BLaER1 (cell line): ENCODE results near the gene PRDM11.

Experiments
- H3K27ac ChIP-seq: shearing (Covaris generic); formaldehyde crosslinking; 2 replicates; pipeline ENCODE4 v1.8.1; 2022
- H3K27me3 ChIP-seq: shearing (Covaris generic); formaldehyde crosslinking; 2 replicates; pipeline ENCODE4 v1.8.1; 2022
- H3K36me3 ChIP-seq: shearing (Covaris generic); formaldehyde crosslinking; 2 replicates; pipeline ENCODE4 v1.8.1; 2022
- H3K4me1 ChIP-seq: shearing (Covaris generic); formaldehyde crosslinking; 2 replicates; pipeline ENCODE4 v1.8.1; 2022
- H3K4me2 ChIP-seq: shearing (Covaris generic); formaldehyde crosslinking; 2 replicates; pipeline ENCODE4 v1.8.1; 2022
- H3K4me3 ChIP-seq: shearing (Covaris generic); formaldehyde crosslinking; 2 replicates; pipeline ENCODE4 v1.8.1; 2022
- H3K9ac ChIP-seq: shearing (Covaris generic); formaldehyde crosslinking; 2 replicates; pipeline ENCODE4 v1.8.1; 2022
- H3K9me3 ChIP-seq: shearing (Covaris generic); formaldehyde crosslinking; 2 replicates; pipeline ENCODE4 v1.8.1; 2022
- H4K20me1 ChIP-seq: shearing (Covaris generic); formaldehyde crosslinking; 2 replicates; pipeline ENCODE4 v1.8.1; 2022
- Cebpa-rat ChIP-seq: shearing (Covaris generic); IDR thresholded peaks from 2 replicates; pipeline ENCODE4 v1.8.1; 2022

PRDM11 gene

DNA sequence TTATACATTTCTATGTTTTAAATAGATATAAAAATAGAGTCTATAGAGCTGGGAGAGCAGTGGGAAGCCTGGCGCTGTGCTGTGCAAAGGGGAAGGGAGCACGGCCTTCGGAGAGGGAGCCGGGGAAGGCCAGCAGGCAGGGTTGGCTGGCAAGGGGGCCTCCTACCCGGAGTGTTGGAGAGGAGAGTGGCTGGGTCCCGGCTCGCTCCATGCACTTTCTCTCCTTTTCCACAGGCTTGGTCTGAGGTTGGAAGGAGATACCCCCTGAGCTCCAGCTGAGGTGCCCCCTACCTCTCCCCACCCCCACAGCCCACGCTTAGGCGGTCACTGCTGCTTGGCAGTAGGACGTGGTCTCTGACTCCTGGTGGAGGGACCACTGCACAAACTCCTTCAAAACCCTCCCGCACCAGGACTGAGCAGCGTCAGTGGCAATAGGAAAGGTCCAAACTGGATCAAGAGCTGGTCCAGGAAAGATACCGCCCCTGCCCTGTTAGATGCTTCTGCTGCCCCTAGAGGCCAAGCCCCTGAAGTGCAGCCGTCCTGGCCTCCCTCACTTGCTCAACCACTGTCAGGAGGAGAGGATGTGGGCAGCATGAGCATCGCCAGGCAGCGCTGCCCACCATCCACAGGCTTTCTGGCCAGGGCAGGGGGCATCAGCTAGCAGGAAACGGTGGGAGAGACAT is 86.8 kb downstream of the PRDM11 start:
- no peak overlapping the region for H3K4me2 ChIP-seq
- no peak for TF ChIP-seq Cebpa-rat
- peaks cover 18% of the 10 kb centered on the region for H3K4me1 ChIP-seq
- no peaks in the 10 kb centered on the region for H3K36me3 ChIP-seq
- H3K9ac ChIP-seq = no peak overlapping the region
- no peak overlapping the region for H3K27ac ChIP-seq
- H3K27me3 ChIP-seq = no peaks in the 10 kb centered on the region
- H4K20me1 ChIP-seq = no peaks in the 10 kb centered on the region
- no peak overlapping the region for H3K4me3 ChIP-seq
- no peaks in the 10 kb centered on the region for H3K9me3 ChIP-seq

DNA sequence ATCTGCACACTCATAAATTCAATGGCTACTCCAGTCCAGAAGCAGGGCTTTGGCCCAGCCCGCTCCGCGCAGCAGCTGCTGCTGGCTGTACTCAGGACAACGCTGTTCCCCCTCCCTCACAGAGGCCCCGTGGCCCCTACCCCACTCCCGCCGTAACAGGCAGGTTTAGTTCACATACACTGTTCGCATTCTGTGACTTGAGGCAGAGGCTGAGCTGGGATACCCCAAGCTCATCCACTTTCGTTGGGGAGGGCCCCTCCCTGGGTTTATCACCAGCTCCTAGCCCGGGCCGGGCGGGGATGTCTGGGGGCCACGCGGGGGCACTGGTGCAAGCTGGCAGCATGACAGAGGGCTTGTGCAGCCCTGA is 87.3 kb downstream of the PRDM11 start:
- no peak for TF ChIP-seq Cebpa-rat
- Histone ChIP-seq H3K9me3 (no peaks in the 10 kb centered on the region), H3K4me1 (peaks cover 18% of the 10 kb centered on the region), H3K27me3 (no peaks in the 10 kb centered on the region), H3K4me2 (no peak overlapping the region), H4K20me1 (no peaks in the 10 kb centered on the region), H3K4me3 (no peak overlapping the region), H3K36me3 (no peaks in the 10 kb centered on the region), H3K9ac (no peak overlapping the region), H3K27ac (no peak overlapping the region)

DNA sequence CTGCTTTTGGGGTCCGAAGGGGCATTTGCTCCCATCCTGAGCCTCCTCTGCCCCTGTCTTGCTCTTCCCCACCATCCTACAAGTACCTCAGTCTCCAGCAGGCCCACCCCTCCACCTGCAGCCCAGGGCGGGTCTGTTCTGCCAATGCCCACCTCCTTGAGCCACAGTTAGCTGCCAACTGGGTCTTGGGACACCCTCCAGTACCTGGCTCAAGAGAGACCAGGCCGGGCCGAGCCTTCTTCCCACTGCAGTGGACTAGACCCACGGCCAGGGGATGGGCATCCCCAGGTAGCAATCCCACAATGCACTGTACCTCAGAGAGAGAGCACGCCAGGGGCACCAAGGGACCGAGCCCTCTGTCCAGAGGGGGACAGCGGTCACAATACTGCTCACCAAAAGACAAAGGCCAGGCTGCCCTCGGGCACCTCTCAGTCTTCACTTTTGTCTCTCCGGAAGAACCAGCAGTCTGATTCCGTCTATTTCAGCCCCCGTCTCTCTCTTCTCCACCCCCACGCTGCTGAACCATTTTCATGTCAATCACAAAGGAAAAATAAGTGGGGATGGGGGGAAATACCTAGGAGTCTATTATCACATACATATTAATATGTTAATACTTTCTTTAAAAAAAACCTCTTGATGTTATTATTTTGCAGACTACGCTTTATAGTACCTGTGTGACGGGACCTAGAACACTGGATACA is 88.0 kb downstream of the PRDM11 start:
- Histone ChIP-seq H3K9ac (no peak overlapping the region), H3K27me3 (no peaks in the 10 kb centered on the region), H3K9me3 (peaks cover 1% of the 10 kb centered on the region)

DNA sequence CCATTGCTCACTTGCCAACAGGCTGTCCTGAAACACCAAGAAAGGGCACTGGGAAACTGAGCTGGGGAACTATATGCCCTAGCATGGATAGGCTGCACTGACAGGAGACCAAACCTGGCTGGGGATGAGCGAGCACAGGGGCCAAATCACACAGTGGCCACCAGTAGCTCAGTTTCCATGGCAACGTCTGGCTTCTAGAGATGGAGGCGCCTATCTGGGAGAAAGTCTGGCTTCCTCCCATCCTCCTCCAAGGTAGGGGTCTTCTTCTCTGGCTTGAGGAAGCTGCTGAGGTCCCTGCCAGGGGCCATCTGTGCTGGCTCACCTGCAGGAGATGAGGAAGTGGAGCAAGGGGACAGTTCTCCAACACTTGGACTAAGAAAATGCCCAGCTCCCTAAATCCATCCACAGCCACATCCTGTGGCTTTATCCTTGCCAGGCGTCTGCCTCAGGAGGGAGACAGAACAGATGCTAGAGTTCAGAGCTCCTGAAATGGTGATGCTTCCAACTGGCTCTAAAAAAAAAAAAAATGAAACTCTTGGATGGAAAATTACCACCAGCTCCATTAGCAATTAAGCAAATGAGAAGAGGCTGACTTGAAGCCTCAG is 91.4 kb downstream of the PRDM11 start:
- no peak for TF ChIP-seq Cebpa-rat
- no peaks in the 10 kb centered on the region for H3K27me3 ChIP-seq
- no peaks in the 10 kb centered on the region for H4K20me1 ChIP-seq

More for the DNA sequence above, 88.0 kb downstream of the PRDM11 start:
- Histone ChIP-seq H3K27ac (no peak overlapping the region), H3K4me1 (peaks cover 17% of the 10 kb centered on the region), H3K36me3 (no peaks in the 10 kb centered on the region), H3K4me3 (no peak overlapping the region), H4K20me1 (no peaks in the 10 kb centered on the region), H3K4me2 (no peak overlapping the region)
- no peak for TF ChIP-seq Cebpa-rat

DNA sequence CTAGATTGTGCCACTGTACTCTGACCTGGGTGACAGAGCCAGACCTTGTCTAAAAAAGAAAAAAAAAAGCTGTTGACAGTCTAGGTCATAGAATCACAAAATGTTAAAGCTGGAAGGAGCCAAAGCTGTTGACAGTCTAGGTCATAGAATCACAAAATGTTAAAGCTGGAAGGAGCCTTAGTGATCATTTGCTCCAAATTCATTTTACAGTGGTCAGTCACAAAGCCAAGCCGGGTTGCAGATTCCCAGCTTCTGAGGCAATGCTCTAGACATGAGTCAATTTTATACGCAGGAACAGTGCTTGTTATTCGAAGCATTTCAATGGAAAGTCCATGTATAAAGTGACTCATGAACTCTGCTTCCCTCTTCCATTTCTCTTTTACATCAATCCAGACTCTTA is 92.3 kb downstream of the PRDM11 start:
- H3K36me3 ChIP-seq = no peaks in the 10 kb centered on the region
- no peaks in the 10 kb centered on the region for H3K27me3 ChIP-seq
- no peak overlapping the region for H3K4me3 ChIP-seq
- H3K9ac ChIP-seq = no peak overlapping the region
- peaks cover 7% of the 10 kb centered on the region for H3K9me3 ChIP-seq
- H4K20me1 ChIP-seq = no peaks in the 10 kb centered on the region
- H3K4me1 ChIP-seq = no peaks in the 10 kb centered on the region
- H3K27ac ChIP-seq = no peak overlapping the region
- TF ChIP-seq Cebpa-rat = no peak
- no peak overlapping the region for H3K4me2 ChIP-seq

More for the DNA sequence above, 91.4 kb downstream of the PRDM11 start:
- Histone ChIP-seq H3K9me3 (peaks cover 7% of the 10 kb centered on the region), H3K27ac (no peak overlapping the region), H3K4me3 (no peak overlapping the region), H3K4me1 (no peaks in the 10 kb centered on the region), H3K9ac (no peak overlapping the region), H3K4me2 (no peak overlapping the region), H3K36me3 (no peaks in the 10 kb centered on the region)

DNA sequence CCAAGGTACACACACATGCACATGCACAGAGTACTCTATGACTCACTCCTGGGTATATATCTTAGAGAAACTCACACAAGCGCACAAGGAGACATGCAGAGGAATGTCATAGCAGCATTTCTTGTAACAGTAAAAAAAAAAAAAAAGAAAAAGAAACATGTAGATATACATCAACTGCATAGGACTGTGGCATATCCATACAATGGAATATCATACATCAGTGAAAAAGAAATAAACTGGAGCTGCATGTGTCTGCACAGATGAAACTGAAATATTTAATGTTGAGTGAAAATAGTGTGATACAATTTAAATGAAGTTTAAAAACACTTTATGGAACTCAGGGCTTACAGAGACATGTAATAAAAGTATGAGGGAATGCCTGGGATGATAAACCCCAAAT is 93.3 kb downstream of the PRDM11 start:
- Histone ChIP-seq H3K4me1 (no peaks in the 10 kb centered on the region), H3K27me3 (no peaks in the 10 kb centered on the region), H3K4me2 (no peak overlapping the region), H3K36me3 (no peaks in the 10 kb centered on the region), H3K9me3 (peaks cover 7% of the 10 kb centered on the region), H4K20me1 (no peaks in the 10 kb centered on the region), H3K27ac (no peak overlapping the region), H3K9ac (no peak overlapping the region), H3K4me3 (no peak overlapping the region)
- no peak for TF ChIP-seq Cebpa-rat

DNA sequence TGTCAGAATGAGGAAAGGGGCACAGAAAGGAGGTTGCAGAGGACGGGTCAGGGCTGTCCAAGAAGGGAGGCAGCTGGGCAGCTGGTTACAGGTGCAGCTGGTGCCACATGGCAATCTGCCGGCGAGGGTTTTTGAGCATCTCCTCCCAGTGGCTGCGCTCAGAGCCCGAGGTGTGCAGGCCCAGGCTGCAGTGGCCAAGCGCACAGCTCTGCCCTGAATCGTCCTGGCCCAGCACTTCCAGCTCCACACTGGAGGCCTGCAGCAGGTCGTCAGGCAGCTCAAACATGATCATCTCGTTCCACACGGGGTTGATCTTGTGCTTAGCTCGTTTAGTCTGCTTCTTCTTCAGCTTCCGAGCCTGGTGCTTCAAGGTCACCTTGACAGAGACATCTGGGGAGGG is 97.5 kb downstream of the PRDM11 start:
- no peaks in the 10 kb centered on the region for H3K36me3 ChIP-seq
- H3K4me2 ChIP-seq = no peak overlapping the region
- no peak overlapping the region for H3K9ac ChIP-seq
- H3K27ac ChIP-seq = no peak overlapping the region
- no peaks in the 10 kb centered on the region for H4K20me1 ChIP-seq
- H3K9me3 ChIP-seq = peaks cover 7% of the 10 kb centered on the region
- no peaks in the 10 kb centered on the region for H3K27me3 ChIP-seq
- no peak for TF ChIP-seq Cebpa-rat
- no peak overlapping the region for H3K4me3 ChIP-seq
- no peaks in the 10 kb centered on the region for H3K4me1 ChIP-seq

DNA sequence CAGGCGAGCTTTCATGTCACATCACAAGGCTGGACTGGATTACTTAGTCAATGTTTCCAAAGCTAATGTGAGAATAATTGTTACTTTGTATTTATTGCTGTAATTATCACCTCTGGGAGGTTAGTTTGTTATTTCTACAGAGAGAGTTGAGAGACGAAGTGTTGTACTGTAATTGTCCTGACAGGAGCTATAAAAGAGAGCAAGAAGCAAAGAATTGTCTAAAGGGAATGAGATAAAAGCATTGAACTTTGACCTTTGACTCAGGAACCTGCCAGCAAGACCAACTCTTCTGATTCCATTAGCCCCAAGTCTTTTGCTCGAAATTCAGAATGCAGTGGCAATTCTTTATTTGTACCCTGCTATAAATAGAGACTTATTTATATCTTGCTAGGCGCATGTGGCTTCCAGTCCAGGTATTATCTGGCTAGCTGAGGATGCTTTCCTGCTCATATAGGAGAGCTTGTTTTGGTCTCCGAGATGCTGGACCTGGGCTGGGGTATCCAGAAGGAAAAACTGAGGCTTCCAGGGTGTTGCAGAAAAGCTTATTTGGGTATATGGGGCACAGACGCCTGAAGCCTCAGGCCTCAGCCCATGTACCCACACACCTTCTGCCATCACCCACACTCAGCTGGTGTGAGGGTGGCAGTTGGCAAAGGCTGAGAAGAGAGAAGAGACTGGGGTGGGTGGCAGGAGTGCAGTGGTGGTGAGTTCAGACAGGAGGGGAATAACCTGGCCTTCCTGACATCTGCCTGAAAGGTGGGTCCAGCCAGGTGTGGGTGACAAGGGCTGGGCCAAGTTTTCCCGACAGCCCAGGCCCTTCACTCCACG is 99.0 kb downstream of the PRDM11 start:
- Histone ChIP-seq H4K20me1 (no peaks in the 10 kb centered on the region), H3K27ac (no peak overlapping the region), H3K9ac (no peak overlapping the region), H3K4me1 (peaks cover 7% of the 10 kb centered on the region; the same call in 1 of the 2 replicates), H3K36me3 (no peaks in the 10 kb centered on the region), H3K9me3 (no peaks in the 10 kb centered on the region), H3K4me3 (no peak overlapping the region), H3K27me3 (no peaks in the 10 kb centered on the region), H3K4me2 (no peak overlapping the region)
- no peak for TF ChIP-seq Cebpa-rat

DNA sequence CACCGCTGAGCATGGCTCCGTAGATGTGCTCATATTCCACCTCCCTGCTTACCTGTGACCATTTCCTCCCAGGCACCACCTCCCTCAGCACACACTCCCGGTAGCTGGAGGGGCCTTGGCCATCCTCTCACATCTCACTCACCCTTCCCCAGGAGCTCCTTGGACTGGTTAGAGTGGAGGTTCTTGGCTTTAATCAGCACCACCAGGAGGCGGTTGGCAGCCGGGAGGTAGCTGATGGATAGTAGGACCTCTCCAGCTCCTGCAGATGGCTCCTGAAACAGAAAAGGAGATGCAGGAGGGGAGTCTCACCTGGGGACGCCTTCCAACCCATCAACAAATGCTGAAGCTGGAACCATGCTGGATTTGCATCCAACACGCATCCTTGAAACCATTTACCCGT is 99.8 kb downstream of the PRDM11 start:
- Histone ChIP-seq H3K9me3 (no peaks in the 10 kb centered on the region), H3K27ac (no peak overlapping the region), H3K27me3 (no peaks in the 10 kb centered on the region), H3K4me1 (peaks cover 7% of the 10 kb centered on the region; the same call in 1 of the 2 replicates), H3K9ac (no peak overlapping the region), H3K4me2 (no peak overlapping the region), H4K20me1 (no peaks in the 10 kb centered on the region), H3K36me3 (no peaks in the 10 kb centered on the region), H3K4me3 (no peak overlapping the region)
- no peak for TF ChIP-seq Cebpa-rat

DNA sequence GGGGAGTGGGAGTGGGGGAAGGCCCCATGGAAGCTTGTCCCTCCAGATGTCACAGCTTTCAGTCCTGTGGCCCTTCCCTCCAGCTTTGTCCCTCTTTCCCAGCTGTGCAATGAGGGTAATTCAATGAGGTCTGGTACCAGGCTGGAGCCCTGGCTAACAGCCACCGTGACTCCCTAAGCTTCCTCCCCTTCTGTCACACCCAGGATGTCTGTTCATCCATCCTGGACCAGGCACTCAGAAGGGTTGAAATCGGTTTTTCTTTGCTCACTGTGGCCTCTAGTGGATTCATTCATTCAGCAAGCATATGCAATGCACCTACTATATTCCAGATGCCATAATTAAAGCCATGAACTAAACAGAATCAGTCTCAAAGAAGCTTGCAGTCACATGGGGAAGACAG is 101.0 kb downstream of the PRDM11 start:
- Histone ChIP-seq H3K27me3 (no peaks in the 10 kb centered on the region), H3K36me3 (no peaks in the 10 kb centered on the region), H3K27ac (no peak overlapping the region), H3K9ac (no peak overlapping the region), H3K9me3 (no peaks in the 10 kb centered on the region), H4K20me1 (no peaks in the 10 kb centered on the region), H3K4me1 (peaks cover 7% of the 10 kb centered on the region; the same call in 1 of the 2 replicates), H3K4me2 (no peak overlapping the region), H3K4me3 (no peak overlapping the region)
- no peak for TF ChIP-seq Cebpa-rat
